OCI-LY1 (cell line): Measurements from ENCODE around the gene CCDC127.

Experiments used
- EZH2 ChIP-seq: fragments of 200-600 bp; sonication (generic), shearing (Covaris generic); IDR thresholded peaks from 2 replicates; pipeline ENCODE4 v1.8.0; 2017; ENCODE audit warnings: borderline replicate concordance, mixed run types, mild to moderate bottlenecking, antibody characterized with exemption, low read length, moderate library complexity, mixed read lengths
- TF ChIP-seq, protein P1 (sequence below): fragments of 200-600 bp; sonication (generic), shearing (Covaris generic); IDR thresholded peaks from 2 replicates; pipeline ENCODE4 v1.5.1; 2017; ENCODE audit warnings: mild to moderate bottlenecking, antibody characterized with exemption, low read length, moderate library complexity, mixed read lengths

DNA sequence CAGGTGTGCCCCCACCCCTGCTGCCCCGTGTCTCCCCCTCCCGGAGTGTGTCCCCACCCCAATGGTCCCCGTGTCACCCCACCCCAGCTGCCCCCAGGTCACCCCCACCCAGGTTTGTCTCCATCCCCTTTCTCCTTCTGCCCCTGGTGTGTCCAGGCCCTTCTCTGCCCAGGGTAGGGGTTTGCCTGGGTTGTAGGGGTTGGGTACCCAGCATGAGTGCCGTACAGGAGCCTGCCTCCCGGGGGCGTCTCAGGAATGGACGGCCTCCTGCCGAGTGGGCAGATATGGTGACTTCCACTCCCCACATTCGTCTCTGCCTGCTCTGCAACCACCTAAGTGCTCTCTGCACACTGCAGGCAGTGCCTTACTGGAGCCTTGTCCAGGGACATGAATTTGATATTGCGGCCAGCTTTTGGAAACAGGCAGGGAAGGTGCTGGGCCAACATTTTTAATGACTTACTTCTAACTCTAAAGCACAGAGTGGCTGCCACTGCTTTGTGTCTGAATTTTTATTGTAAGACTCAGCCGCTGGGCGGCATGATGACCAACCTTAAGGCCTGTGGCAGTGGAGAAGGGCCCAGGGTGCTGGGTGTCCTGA lies 20.0 kb downstream of the CCDC127 start:
- TF ChIP-seq, protein P1, sequence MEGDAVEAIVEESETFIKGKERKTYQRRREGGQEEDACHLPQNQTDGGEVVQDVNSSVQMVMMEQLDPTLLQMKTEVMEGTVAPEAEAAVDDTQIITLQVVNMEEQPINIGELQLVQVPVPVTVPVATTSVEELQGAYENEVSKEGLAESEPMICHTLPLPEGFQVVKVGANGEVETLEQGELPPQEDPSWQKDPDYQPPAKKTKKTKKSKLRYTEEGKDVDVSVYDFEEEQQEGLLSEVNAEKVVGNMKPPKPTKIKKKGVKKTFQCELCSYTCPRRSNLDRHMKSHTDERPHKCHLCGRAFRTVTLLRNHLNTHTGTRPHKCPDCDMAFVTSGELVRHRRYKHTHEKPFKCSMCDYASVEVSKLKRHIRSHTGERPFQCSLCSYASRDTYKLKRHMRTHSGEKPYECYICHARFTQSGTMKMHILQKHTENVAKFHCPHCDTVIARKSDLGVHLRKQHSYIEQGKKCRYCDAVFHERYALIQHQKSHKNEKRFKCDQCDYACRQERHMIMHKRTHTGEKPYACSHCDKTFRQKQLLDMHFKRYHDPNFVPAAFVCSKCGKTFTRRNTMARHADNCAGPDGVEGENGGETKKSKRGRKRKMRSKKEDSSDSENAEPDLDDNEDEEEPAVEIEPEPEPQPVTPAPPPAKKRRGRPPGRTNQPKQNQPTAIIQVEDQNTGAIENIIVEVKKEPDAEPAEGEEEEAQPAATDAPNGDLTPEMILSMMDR, result no peak
- TF ChIP-seq EZH2, result no peak
